ENCODE results near the gene PLEKHO2. TPM values are rescaled to one million over a fixed set of nuclear protein-coding genes. Genes with fewer than 3 reads are reported as not detected.

PLEKHO2 gene
- total and polyA plus RNA-seq, 2 of the 8 experiments (the other 6 are each of a cell fraction or from before 2014, with no cell fraction given) = 16.9 to 20.1 TPM

GRCh38 chr15:64856429-64857145 is 14.9 kb downstream of the PLEKHO2 start:
- H4K91ac ChIP-seq (replicated peaks; ENCODE audit: insufficient read length, low read length) = no peak overlapping the region
- H2AK5ac ChIP-seq (ENCODE audit: low read depth, low read length) = no peak overlapping the region
- POLR2A ChIA-PET (ENCODE audit: partially characterized antibody) = interaction anchor here (1.0 to 2.9 kb wide), 9 partner anchors 9 to 83 kb away, joined by 3 to 10 read pairs (median 3); partner anchors contain the start of gene PIF1
- peak overlapping the region; percentile 38; the same call in 1 of the 2 replicates for H3K18ac ChIP-seq (ENCODE audit: extremely low read depth, low read length)
- H2BK120ac ChIP-seq (replicated peaks; ENCODE audit: low read depth, low read length) = no peak overlapping the region
- peak overlapping the region; percentile 66; the same call in 1 of the 2 replicates for H2BK5ac ChIP-seq (ENCODE audit: low read depth, low read length)
- no peak overlapping the region for H3K14ac ChIP-seq (ENCODE audit: insufficient read length)
- H3K27me3 ChIP-seq (replicated peaks in 1 of 4; ENCODE audit: control insufficient read depth in 3 of 4, extremely low read depth in 1 of 4, insufficient read depth in 3 of 4, low read length in 3 of 4) = no peaks in the 10 kb centered on the region
- peaks cover 2 to 24% of the 10 kb centered on the region in 2 experiments for H4K20me1 ChIP-seq (replicated peaks in 1 of 2; ENCODE audit: control insufficient read depth in 1 of 2, insufficient read depth in 2 of 2, low read length in 2 of 2)
- H3K4me1 ChIP-seq (replicated peaks in 1 of 4; ENCODE audit: control insufficient read depth in 3 of 4, insufficient read depth in 4 of 4, low read length in 3 of 4) = peaks cover 4 to 22% (median 15%) of the 10 kb centered on the region in 4 experiments
- H3K36me3 ChIP-seq (ENCODE audit: control insufficient read depth in 2 of 4, insufficient read depth in 4 of 4, low read length in 3 of 4) = peaks cover 6 to 31% (median 14%) of the 10 kb centered on the region in 4 experiments; a peak in 6 of 8 replicates
- H2BK15ac ChIP-seq (ENCODE audit: low read length) = peak overlapping the region; percentile 38; the same call in 1 of the 2 replicates
- TF ChIP-seq NRF1 (IDR thresholded peaks at IDR 0.05; ENCODE audit: low read depth, low read length) (no peak), RAD21 (IDR thresholded peaks at IDR 0.05 in 1 of 2, conservative IDR thresholded peaks at IDR 0.05 in 1 of 2; ENCODE audit: low read depth in 2 of 2, low read length in 2 of 2) (peak in 1 of 2 experiments; percentile 31; a peak in 1 of 4 replicates), USF2 (IDR thresholded peaks at IDR 0.05; ENCODE audit: low read length) (peak; percentile 55)
- no peak overlapping the region for H2BK12ac ChIP-seq (ENCODE audit: low read depth, low read length)
- no peak for FAIRE-seq
- H2BK20ac ChIP-seq (ENCODE audit: low read length) = no peak overlapping the region
- H3K4me3 ChIP-seq (ENCODE audit: extremely low read depth in 1 of 4, insufficient read depth in 2 of 4, low read depth in 3 of 4, low read length in 4 of 4) = no peak overlapping the region
- H4K5ac ChIP-seq (ENCODE audit: insufficient read length, low read depth, low read length) = no peak overlapping the region
- no peak overlapping the region; a peak in 1 of 4 replicates for H3K4me2 ChIP-seq (ENCODE audit: insufficient read depth in 1 of 2, low read depth in 2 of 2, low read length in 2 of 2)
- H3K79me2 ChIP-seq (ENCODE audit: control insufficient read depth in 1 of 2, insufficient read depth in 2 of 2, low read length in 2 of 2) = peaks cover 0 to 51% of the 10 kb centered on the region in 2 experiments; a peak in 2 of 4 replicates
- H2AFZ ChIP-seq (ENCODE audit: low read length) = no peak overlapping the region
- CTCF ChIA-PET (ENCODE audit: partially characterized antibody) = interaction anchor here (0.8 to 2.6 kb wide), 11 partner anchors 9 to 152 kb away, joined by 3 to 6 read pairs (median 4); no protein-coding TSS in a partner anchor
- no peak overlapping the region for H4K8ac ChIP-seq (ENCODE audit: extremely low read depth, insufficient read depth, low read length)
- H3K23me2 ChIP-seq (ENCODE audit: low read depth, low read length) = no peaks in the 10 kb centered on the region
- H3K23ac ChIP-seq (ENCODE audit: insufficient read length) = no peak overlapping the region
- WGBS, 2 experiments (ENCODE audit: extremely low coverage in 1 of 2, insufficient coverage in 1 of 2, insufficient read length in 1 of 2, insufficient replicate concordance in 2 of 2, low coverage in 1 of 2, low lambda C conversion rate in 2 of 2, missing lambda C conversion rate in 1 of 2) = 68% methylated on average over 5 of the region's 5 CpGs; no CpG with 5 or more reads in 1 of the 2 experiments
- no peak overlapping the region for H3K9ac ChIP-seq (replicated peaks in 1 of 4; ENCODE audit: extremely low read depth in 1 of 4, low read depth in 3 of 4, low read length in 3 of 4)
- H3K79me1 ChIP-seq (ENCODE audit: low read depth, low read length) = peaks cover 21% of the 10 kb centered on the region
- DNase-seq (ENCODE audit: low read depth in 1 of 2, low spot score in 2 of 2) = no peak
- no peak overlapping the region for H3K56ac ChIP-seq (replicated peaks; ENCODE audit: insufficient read length, low read depth, low read length)
- H3K4ac ChIP-seq (replicated peaks; ENCODE audit: insufficient read length, low read depth, low read length) = no peak overlapping the region
- no peaks in the 10 kb centered on the region for H3K9me3 ChIP-seq (ENCODE audit: insufficient read depth in 2 of 2, low read depth in 1 of 2, low read length in 1 of 2)
- peak overlapping the region; percentile 63; the same call in 1 of the 2 replicates for H3K27ac ChIP-seq (ENCODE audit: low read depth, low read length)

All from H1 (cell line).